Neutrophil (primary cell): ENCODE data around the gene CRAMP1.

Source experiments
- H3K27ac ChIP-seq: fragments of 200-600 bp; sonication (generic); 2 replicates; pipeline ENCODE4 v1.5.1; 2016; ENCODE audit warnings: mild to moderate bottlenecking, moderate library complexity
- H3K27me3 ChIP-seq: fragments of 200-600 bp; sonication (generic); 2 replicates; pipeline ENCODE4 v1.6.0; 2016; ENCODE audit warnings: mild to moderate bottlenecking
- H3K36me3 ChIP-seq: fragments of 200-600 bp; sonication (generic); 2 replicates; pipeline ENCODE4 v1.5.1; 2017
- H3K4me1 ChIP-seq, 2 experiments: fragments of 200-600 bp in 1 of 2; sonication (generic) in 1 of 2; 1 replicate in 1 of 2; 2 replicates in 1 of 2; pipeline versions ENCODE4 v1.5.1 to v1.6.1; 2013 to 2016; ENCODE audit warnings: low read depth in 1 of 2, low read length in 1 of 2, mild to moderate bottlenecking in 1 of 2, moderate library complexity in 1 of 2; ENCODE audit not compliant: control insufficient read depth in 1 of 2, insufficient read depth in 1 of 2
- H3K4me3 ChIP-seq, 2 experiments: fragments of 200-600 bp in 1 of 2; sonication (generic) in 1 of 2; 1 replicate in 1 of 2; 2 replicates in 1 of 2; pipeline ENCODE4 v1.5.1; 2013 to 2016; ENCODE audit warnings: low read depth in 1 of 2, low read length in 1 of 2, mild to moderate bottlenecking in 1 of 2, moderate library complexity in 1 of 2
- H3K9me3 ChIP-seq: fragments of 200-600 bp; sonication (generic); 2 replicates; pipeline ENCODE4 v1.5.1; 2016
- TF ChIP-seq, protein P1 (sequence below): fragments of 200-600 bp; sonication (generic); IDR thresholded peaks from 2 replicates; pipeline ENCODE4 v1.5.1; 2016; ENCODE audit warnings: antibody characterized with exemption

Gene CRAMP1

DNA sequence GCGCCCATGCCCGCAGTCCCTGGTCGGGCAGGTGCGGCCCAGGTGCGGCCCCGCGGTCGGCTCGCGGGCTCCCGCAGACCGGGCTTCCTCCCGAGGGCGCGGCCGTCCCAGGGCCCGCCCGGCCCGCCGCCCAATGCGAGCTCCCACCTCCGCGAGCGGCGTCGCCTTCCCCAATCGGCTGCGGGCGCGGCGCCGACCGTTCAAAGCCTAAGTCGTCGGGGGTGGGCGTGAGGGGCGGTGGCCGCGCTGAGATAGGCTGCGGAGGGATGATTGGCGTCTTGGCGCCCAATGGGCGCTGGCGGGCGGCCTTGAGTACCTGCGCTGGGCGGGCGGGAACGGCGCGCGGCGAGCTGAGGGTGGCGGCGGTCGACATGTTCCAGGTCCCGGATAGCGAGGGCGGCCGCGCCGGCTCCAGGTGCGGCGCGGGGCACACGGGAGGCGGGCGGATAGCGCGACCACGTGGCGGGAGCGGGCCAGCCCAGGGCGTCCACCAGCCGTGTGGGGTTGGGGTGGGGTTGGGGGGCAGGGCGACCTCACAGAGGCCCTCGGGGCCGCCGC is 65.9 kb downstream of the CRAMP1 start, which contains the start of gene JPT2:
Gene JPT2 (plus strand): TSS at position 338 of the 558 bp plus-strand sequence. CDS start 34 bp downstream, at position 372.
- H3K36me3 ChIP-seq = peaks cover 30% of the 10 kb centered on the region
- peaks cover 9 to 11% of the 10 kb centered on the region in 2 experiments for H3K4me1 ChIP-seq
- no peaks in the 10 kb centered on the region for H3K27me3 ChIP-seq
- TF ChIP-seq, protein P1, sequence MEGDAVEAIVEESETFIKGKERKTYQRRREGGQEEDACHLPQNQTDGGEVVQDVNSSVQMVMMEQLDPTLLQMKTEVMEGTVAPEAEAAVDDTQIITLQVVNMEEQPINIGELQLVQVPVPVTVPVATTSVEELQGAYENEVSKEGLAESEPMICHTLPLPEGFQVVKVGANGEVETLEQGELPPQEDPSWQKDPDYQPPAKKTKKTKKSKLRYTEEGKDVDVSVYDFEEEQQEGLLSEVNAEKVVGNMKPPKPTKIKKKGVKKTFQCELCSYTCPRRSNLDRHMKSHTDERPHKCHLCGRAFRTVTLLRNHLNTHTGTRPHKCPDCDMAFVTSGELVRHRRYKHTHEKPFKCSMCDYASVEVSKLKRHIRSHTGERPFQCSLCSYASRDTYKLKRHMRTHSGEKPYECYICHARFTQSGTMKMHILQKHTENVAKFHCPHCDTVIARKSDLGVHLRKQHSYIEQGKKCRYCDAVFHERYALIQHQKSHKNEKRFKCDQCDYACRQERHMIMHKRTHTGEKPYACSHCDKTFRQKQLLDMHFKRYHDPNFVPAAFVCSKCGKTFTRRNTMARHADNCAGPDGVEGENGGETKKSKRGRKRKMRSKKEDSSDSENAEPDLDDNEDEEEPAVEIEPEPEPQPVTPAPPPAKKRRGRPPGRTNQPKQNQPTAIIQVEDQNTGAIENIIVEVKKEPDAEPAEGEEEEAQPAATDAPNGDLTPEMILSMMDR = no peak
- H3K9me3 ChIP-seq = no peaks in the 10 kb centered on the region
- peak within 1 kb of the TSS; percentile 60 to 75 for H3K4me3 ChIP-seq
- H3K27ac ChIP-seq = peak within 1 kb of the TSS; percentile 57

DNA sequence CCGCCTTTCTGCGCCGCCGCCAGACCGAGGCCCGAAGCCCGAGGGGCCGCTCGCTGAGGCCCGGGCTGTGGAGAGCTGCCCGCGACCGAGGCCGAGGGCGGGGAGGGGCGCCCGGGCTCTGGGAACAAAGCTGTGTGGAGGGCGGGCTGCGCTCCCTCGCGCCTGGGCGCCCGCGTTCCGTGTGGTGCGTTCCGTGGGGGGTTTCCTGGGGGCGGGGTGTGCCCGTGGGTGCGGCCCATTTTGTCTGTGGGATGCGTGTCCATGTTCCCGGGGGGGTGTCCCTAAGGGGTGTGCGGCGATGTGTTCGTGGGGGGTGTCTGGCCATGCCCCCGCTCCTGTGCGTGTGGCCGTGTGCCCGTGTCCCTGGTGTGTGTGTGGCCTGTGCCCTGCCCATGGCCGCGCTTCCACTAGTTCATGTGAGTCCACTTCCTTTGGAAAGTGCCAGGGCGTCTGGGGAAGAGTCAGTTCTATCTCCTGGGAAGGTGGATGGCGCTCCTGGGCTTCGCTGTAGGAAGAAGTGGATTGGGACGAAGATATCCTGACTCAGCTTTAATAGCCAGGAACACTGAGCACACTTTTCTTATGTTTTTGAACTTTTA is 66.4 kb downstream of the CRAMP1 start:
- H3K4me3 ChIP-seq = peak overlapping the region; percentile 60 to 75
- no peaks in the 10 kb centered on the region for H3K27me3 ChIP-seq
- H3K4me1 ChIP-seq = peaks cover 9 to 11% of the 10 kb centered on the region in 2 experiments
- peaks cover 24% of the 10 kb centered on the region for H3K36me3 ChIP-seq
- H3K9me3 ChIP-seq = no peaks in the 10 kb centered on the region
- TF ChIP-seq, protein P1 = no peak
- H3K27ac ChIP-seq = no peak overlapping the region

DNA sequence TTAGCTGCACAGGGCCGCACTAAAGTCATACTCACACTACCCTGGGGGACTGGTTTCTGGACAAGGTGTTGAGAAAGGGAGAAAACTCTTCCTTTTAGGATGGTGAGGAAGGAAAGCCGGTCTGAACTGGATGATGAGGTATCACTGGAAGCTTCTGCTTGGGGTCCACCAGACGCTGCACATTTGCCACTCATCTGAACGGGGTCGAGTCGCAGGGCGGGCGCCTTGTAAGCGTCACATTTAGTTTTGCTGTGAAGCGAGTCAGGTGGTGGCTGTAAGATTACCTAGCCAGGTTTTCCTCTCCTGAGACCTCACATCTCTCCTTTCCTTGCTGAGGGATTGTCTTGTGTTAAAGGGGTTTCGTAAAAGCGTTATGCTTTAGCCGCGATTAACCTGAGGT is 68.2 kb downstream of the CRAMP1 start:
- Histone ChIP-seq H3K4me1 (peaks cover 9 to 11% of the 10 kb centered on the region in 2 experiments), H3K9me3 (no peaks in the 10 kb centered on the region), H3K27ac (no peak overlapping the region), H3K27me3 (no peaks in the 10 kb centered on the region), H3K4me3 (no peak overlapping the region), H3K36me3 (peaks cover 6% of the 10 kb centered on the region)
- TF ChIP-seq, protein P1 = no peak

DNA sequence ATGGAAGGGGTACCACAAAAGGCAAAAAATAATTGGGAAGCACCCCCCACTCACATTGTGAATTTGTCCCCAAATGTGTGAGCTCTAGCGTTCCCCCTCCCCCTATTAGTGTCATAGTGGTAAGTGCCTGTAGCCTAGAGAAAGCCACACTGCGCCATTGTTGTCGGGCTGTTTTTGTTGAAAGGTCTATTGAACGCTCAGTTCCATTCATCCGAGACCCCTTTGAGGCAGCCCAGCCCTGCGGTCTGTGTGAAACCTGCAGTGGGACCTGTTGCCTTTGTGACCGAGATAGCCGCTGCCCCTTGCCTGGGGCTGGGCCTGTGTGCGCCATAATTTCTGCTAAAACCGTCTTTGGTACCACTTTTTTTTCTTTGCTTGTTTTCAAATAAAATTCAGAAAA is 68.9 kb downstream of the CRAMP1 start:
- H3K4me1 ChIP-seq = peaks cover 9 to 11% of the 10 kb centered on the region in 2 experiments
- H3K36me3 ChIP-seq = peaks cover 1% of the 10 kb centered on the region
- H3K4me3 ChIP-seq = no peak overlapping the region
- H3K9me3 ChIP-seq = no peaks in the 10 kb centered on the region
- no peak overlapping the region for H3K27ac ChIP-seq
- H3K27me3 ChIP-seq = no peaks in the 10 kb centered on the region
- TF ChIP-seq, protein P1 = no peak

DNA sequence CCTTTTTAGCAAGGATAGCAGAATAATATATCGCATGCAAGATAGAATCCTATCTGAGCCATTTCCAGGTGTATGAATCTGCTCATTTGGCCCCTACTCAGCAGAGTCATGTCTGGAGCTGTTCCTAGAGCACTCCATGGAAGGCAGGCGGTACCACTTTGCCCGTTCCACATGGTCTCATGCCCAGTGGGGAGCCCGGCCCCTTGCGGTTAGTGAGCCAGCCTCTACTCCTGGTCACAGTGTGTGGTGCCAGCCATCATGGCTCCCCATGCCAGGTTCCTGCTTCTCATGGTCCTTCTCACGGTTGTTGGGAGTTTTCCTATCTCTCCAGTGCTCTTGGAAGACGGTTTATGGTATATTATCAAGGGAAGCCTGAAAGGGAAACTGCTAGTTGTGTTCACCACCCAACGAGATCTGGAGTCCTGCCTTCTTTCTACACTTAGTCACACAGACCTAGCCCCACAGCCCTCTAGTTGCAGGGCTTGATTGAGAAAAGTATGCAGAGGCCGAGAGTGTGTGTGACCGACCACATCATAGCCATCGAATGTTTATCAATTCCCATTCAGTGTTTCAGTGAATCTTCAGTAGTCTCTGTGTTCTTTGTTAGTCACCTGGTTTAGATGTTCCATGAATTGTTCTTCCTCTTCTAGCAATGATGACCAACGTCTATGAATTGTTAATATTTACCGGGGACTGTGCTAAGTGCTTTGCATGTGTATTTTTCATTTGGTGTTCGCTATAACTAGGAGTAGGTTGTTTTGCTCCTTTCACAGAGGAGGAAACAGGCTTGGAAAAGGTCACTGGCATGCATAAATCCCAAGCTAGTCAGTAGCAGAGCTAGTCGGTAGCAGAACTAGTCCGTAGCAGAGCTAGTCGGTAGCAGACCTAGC is 75.5 kb downstream of the CRAMP1 start:
- no peak overlapping the region for H3K4me3 ChIP-seq
- H3K27me3 ChIP-seq = no peaks in the 10 kb centered on the region
- no peak overlapping the region for H3K27ac ChIP-seq
- TF ChIP-seq, protein P1 = no peak
- H3K36me3 ChIP-seq = peaks cover 46% of the 10 kb centered on the region
- H3K4me1 ChIP-seq = no peaks in the 10 kb centered on the region
- H3K9me3 ChIP-seq = no peaks in the 10 kb centered on the region
